GM18873 (cell line): Measurements from ENCODE around the gene MKS1.

Source experiments
- ATAC-seq: cut with Tn5 transposase; IDR thresholded peaks from one replicate; pipeline ENCODE4 v1.9.1; 2021; ENCODE audit warnings: mild to moderate bottlenecking, moderate library complexity, moderate number of reproducible peaks; ENCODE audit not compliant: unreplicated experiment, low FRiP score

MKS1 gene

GRCh38 chr17:58205936-58206335, 13.1 kb downstream of the MKS1 start:
- no peak for ATAC-seq

- no peak for ATAC-seq
Measured at GRCh38 chr17:58204796-58205195, 14.3 kb downstream of the MKS1 start.

GRCh38 chr17:58202859-58203258, 16.2 kb downstream of the MKS1 start:
- no peak for ATAC-seq

DNA sequence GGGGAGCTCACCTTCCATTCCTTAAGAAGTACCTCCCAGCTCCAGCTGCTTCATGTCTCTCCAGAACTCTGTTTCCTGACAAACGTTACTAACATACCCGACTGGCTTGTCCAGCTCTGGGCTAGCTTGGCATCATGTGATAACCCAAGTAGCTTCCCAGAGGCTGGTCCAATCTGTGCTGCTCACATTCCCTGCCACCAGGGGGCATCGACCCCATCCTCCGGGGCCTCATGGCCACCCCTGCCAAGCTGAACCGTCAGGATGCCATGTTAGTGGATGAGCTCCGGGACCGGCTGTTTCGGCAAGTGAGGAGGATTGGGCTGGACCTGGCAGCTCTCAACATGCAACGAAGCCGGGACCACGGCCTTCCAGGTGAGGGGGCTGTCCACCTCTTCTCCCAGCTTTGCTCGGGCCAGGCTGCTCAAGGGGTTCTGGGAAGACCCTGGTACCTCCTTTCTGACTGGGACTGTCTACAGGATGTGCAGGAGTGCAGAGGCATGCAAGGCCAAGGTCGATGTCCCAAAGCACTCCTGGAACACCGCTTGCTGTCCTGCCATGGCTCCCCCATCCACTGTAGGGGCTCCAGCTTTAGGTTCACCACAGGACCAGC, 18.9 kb downstream of the MKS1 start:
- no peak for ATAC-seq

DNA sequence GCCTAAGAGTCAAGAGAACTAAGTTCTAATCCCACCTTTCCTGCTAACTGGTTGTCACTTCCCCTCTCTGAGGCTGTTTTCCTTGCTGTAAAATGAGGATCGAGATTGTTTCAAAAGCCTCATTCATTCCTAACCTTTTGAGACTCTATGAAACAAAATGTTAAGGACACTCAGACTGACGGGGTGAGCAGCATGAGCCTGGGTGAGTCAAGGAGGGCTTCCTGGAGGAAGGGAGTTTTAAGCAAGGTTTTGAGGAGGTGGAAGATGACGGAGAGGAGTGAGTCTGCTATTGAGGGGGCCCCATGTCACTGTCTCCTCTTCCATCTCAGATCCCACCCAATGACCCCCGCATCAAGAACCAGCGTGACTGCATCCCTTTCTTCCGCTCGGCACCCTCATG, 22.4 kb downstream of the MKS1 start:
- no peak for ATAC-seq

- no peak for ATAC-seq
Measured at GRCh38 chr17:58195518-58196123, 23.4 kb downstream of the MKS1 start.

GRCh38 chr17:58193641-58194255, 25.3 kb downstream of the MKS1 start:
- no peak for ATAC-seq

DNA sequence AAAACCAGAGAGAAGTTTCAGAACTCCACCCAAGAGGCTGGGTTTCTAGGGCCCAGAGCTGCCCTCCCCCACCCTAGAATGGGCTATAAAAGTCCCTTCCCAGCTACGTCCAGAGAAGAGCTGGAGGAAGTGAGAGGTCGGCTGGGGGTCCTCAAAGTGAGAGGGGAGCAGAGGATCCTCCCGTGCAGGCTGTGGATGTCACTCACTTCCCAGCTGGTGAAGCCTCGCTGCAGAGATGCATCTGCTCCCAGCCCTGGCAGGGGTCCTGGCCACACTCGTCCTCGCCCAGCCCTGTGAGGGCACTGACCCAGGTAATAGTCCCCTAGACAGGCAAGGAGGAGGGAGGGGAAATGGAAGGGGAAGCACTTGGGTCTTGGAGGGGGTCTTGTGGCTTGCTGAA, 26.4 kb downstream of the MKS1 start, which contains the start of gene EPX:
EPX (plus strand) TSS at position 115 of the 400 bp plus-strand sequence; CDS start at position 236, 121 bp downstream.
- ATAC-seq = no peak

GRCh38 chr17:58191241-58191896, 27.7 kb downstream of the MKS1 start:
- ATAC-seq = no peak

DNA sequence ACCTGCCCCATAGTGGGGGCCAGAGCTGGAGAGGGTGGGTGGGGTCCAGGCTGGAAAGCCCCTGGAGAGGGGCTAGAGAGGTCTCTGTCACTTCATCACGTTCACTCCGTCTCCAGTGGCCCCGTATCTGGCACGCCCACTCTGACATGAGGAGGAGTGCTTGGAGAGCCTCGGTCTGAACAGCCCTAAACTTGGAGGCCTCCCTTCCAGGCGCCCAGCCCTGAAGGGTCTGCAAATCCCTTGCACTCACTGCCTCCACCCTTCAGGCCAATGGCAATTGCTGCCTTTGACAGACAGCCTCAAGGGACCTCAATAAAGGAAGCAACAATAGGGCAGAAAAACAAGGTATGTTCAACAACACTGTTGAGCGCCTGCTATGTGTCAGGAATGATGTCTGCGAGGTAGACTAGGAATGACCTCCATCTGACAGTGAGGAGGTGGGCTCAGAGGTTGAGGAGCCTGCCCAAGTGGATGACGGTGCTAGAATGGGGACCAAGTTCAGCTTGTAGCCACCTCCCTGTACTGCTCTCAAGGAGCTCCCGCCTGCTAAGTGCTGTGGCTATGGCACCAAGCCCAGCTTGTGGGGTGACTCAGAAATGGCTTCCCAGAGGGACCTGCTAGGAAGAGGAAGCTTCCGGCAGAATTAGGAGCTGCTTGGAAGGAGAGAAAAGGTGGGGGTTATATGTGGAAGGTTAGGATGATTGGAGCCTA, 29.5 kb downstream of the MKS1 start:
- no peak for ATAC-seq

DNA sequence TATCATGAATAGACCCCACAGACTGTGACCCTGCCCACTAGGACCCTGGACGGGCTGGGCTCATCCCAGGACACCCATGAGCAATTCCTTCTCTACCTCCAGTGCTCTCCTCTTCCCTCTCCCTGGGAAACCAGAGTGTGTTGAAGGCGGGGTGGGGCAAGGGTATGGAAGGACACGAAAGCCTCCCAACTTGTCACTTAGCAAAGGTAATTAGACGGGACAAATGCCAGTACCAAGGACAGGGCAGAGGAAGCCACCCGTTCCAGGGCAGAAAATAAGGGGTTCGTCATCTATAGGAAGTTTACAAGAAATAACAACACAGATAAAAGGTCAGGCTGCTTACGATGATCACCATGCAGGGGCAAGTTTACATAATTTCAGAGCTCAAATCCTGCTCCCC, 31.4 kb downstream of the MKS1 start:
- ATAC-seq = no peak

GRCh38 chr17:58187063-58187462, 32.0 kb downstream of the MKS1 start:
- ATAC-seq = no peak

- ATAC-seq = no peak
Measured at GRCh38 chr17:58186591-58186990, 32.5 kb downstream of the MKS1 start.

DNA sequence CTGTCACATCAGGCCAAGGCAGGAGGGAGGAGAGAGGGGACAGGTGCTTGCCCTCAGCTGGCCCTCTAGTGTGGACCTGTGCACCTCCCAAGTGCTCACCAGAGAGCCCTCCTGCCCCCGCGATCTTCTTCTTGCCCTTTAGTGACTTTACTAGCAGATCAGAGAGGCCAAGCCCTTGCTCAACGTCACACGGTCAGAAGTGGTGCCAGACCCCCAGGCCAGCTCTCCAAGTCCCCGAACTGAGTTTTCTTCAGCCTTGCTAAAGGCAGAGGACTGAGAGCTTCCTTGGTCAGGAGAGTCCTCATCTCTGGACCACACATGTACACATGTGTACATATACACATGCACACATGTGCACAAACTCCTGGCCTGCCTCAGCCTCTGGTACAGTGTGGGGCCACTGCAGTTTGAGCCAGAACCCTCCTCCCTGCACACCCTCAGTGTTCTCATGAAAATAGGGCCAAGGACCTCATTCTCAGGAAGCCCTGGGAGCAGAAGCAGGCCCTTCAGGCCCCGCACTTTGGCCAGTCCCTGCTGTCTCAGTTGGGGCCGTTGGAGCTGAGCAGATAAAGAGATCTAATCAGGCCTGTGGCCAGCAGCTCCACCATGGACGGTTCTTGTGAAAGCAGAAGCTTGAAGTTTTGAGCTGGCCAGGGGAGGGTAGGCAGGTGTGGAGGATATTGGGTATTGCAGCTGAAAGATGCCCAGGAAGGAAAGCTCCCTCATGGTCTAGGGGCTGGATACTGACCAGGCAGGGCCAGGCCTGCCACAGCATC, 33.9 kb downstream of the MKS1 start:
- ATAC-seq = no peak

GRCh38 chr17:58184308-58184985, 34.6 kb downstream of the MKS1 start:
- no peak for ATAC-seq

- no peak for ATAC-seq
Measured at GRCh38 chr17:58183514-58183913, 35.5 kb downstream of the MKS1 start.

GRCh38 chr17:58181796-58182195, 37.3 kb downstream of the MKS1 start:
- ATAC-seq = no peak

- no peak for ATAC-seq
Measured at GRCh38 chr17:58176200-58176599, 42.9 kb downstream of the MKS1 start.

DNA sequence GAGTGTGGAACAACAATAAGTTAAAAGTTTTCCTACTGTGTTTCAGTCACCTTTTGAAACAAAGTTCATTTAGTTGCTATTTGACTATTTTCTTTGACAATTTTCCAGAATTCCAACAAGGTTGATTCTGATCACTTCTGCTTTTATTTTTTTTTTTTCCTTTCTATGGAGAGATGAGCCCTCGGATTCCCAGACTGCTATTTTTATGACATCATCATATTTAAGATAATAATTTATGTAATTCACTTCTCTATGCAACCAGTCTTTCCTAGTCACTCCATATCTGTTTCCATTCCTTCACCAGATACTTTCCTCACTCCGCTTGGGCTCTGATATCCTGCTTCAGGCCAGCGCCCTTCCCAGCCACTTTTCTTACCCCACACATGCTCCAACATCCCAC, 44.2 kb downstream of the MKS1 start:
- no peak for ATAC-seq
